Measurements from ENCODE around the gene STIP1.

STIP1 gene

GRCh38 chr11:64230171-64230984 lies 44.4 kb downstream of the STIP1 start, which contains the start of gene DNAJC4:
DNAJC4 (plus strand) TSS chr11:64230548; CDS start chr11:64230855, 307 bp downstream.
- peak; percentile 83 to 90 for DNase-seq (ENCODE audit: low read depth in 2 of 2)
- no peak for TF ChIP-seq CTCF (IDR thresholded peaks at IDR 0.05; ENCODE audit: low read depth, low read length)
- H3K4me3 ChIP-seq (replicated peaks in 1 of 2; ENCODE audit: low read depth in 2 of 2, low read length in 2 of 2): peak within 1 kb of the TSS; percentile 73

- no peak for TF ChIP-seq CTCF (IDR thresholded peaks at IDR 0.05; ENCODE audit: low read depth, low read length)
- DNase-seq (ENCODE audit: low read depth in 2 of 2): no peak
Measured at GRCh38 chr11:64230985-64231365, 45.0 kb downstream of the STIP1 start.

GRCh38 chr11:64231546-64231945 lies 45.6 kb downstream of the STIP1 start:
- no peak overlapping the region for H3K4me3 ChIP-seq (replicated peaks in 1 of 2; ENCODE audit: low read depth in 2 of 2, low read length in 2 of 2)
- DNase-seq (ENCODE audit: low read depth in 2 of 2): no peak
- no peak for TF ChIP-seq CTCF (IDR thresholded peaks at IDR 0.05; ENCODE audit: low read depth, low read length)

More at GRCh38 chr11:64230985-64231365, 45.0 kb downstream of the STIP1 start:
- peak overlapping the region; percentile 73 for H3K4me3 ChIP-seq (replicated peaks in 1 of 2; ENCODE audit: low read depth in 2 of 2, low read length in 2 of 2)

- no peak for TF ChIP-seq CTCF (IDR thresholded peaks at IDR 0.05; ENCODE audit: low read depth, low read length)
- no peak for DNase-seq (ENCODE audit: low read depth in 2 of 2)
- no peak overlapping the region for H3K4me3 ChIP-seq (replicated peaks in 1 of 2; ENCODE audit: low read depth in 2 of 2, low read length in 2 of 2)
Measured at GRCh38 chr11:64232182-64232966, 46.4 kb downstream of the STIP1 start.

- no peak for DNase-seq (ENCODE audit: low read depth in 2 of 2)
- no peak for TF ChIP-seq CTCF (IDR thresholded peaks at IDR 0.05; ENCODE audit: low read depth, low read length)
- no peak overlapping the region for H3K4me3 ChIP-seq (replicated peaks in 1 of 2; ENCODE audit: low read depth in 2 of 2, low read length in 2 of 2)
Measured at GRCh38 chr11:64232967-64233315, 47.0 kb downstream of the STIP1 start.

- H3K4me3 ChIP-seq (replicated peaks in 1 of 2; ENCODE audit: low read depth in 2 of 2, low read length in 2 of 2): peak within 1 kb of the TSS; percentile 65 to 81
- peak in 1 of 2 donors; percentile 70 for DNase-seq (ENCODE audit: low read depth in 2 of 2)
- TF ChIP-seq CTCF (IDR thresholded peaks at IDR 0.05; ENCODE audit: low read depth, low read length): no peak
Measured at GRCh38 chr11:64233913-64234586, 48.1 kb downstream of the STIP1 start, which contains the start of gene VEGFB. VEGFB (plus strand) TSS chr11:64234584; CDS start chr11:64234834, 250 bp downstream.

Data from cardiac fibroblast (primary cell).